ENCODE results near the gene ZNF780B. TPM values are rescaled to one million over a fixed set of nuclear protein-coding genes. Genes with fewer than 3 reads are reported as not detected.

The ZNF780B gene
- total RNA-seq, 4 donors from 2014 or later, result 3.5 to 14.9 (median 5.6) TPM

DNA sequence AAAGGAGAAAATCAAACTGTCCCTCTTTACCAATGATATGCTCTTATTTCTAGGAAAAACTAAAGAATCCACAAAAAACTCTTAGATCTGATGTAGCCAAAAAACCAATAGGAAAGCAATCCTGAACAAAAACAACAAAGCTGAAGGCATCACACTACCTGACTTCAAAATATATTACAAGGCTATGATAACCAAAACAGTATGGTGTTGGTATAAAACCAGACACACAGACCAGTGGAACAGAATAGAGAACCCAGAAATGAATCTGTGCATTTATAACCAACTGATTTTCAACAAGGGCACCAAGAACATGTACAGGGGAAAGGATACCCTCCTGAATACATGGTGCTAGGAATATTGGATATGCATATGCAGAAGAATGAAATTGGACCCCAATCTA, 68.9 kb downstream of the ZNF780B start:
- intact Hi-C loops (cut with DNase I), result no loop called here

DNA sequence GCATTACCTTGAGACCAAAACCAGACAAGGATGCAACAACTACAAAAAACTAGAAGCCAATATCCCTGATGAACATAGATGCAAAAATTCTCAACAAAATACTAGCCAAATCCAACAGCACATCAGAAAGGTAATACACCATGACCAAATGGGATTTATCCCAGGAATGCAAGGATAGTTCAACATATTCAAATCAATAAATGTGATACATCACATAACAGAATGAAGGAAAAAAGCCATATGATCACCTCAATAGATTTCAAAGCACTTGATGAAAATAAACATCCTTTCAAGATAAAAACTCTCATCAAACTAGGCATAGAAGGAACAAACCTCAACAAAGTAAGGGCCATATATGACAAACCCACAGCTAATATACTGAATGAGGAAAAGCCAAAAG, 69.4 kb downstream of the ZNF780B start:
- intact Hi-C loops (cut with DNase I), result no loop called here
- no peak for DNase-seq

More for the DNA sequence above, 68.9 kb downstream of the ZNF780B start:
- H3K27me3 ChIP-seq, result no peaks in the 10 kb centered on the region
- TF ChIP-seq POLR2A (IDR thresholded peaks at IDR 0.05), result no peak
- TF ChIP-seq, protein P1, sequence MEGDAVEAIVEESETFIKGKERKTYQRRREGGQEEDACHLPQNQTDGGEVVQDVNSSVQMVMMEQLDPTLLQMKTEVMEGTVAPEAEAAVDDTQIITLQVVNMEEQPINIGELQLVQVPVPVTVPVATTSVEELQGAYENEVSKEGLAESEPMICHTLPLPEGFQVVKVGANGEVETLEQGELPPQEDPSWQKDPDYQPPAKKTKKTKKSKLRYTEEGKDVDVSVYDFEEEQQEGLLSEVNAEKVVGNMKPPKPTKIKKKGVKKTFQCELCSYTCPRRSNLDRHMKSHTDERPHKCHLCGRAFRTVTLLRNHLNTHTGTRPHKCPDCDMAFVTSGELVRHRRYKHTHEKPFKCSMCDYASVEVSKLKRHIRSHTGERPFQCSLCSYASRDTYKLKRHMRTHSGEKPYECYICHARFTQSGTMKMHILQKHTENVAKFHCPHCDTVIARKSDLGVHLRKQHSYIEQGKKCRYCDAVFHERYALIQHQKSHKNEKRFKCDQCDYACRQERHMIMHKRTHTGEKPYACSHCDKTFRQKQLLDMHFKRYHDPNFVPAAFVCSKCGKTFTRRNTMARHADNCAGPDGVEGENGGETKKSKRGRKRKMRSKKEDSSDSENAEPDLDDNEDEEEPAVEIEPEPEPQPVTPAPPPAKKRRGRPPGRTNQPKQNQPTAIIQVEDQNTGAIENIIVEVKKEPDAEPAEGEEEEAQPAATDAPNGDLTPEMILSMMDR (IDR thresholded peaks at IDR 0.05), result no peak
- no peaks in the 10 kb centered on the region for H3K4me1 ChIP-seq
- H3K9me3 ChIP-seq, result peaks cover 0 to 38% (median 16%) of the 10 kb centered on the region in 3 donors
- H3K4me3 ChIP-seq, result no peak overlapping the region
- H3K27ac ChIP-seq, result no peak overlapping the region
- peaks cover 0 to 19% (median 0%) of the 10 kb centered on the region in 3 donors for H3K36me3 ChIP-seq
- no peak for DNase-seq

DNA sequence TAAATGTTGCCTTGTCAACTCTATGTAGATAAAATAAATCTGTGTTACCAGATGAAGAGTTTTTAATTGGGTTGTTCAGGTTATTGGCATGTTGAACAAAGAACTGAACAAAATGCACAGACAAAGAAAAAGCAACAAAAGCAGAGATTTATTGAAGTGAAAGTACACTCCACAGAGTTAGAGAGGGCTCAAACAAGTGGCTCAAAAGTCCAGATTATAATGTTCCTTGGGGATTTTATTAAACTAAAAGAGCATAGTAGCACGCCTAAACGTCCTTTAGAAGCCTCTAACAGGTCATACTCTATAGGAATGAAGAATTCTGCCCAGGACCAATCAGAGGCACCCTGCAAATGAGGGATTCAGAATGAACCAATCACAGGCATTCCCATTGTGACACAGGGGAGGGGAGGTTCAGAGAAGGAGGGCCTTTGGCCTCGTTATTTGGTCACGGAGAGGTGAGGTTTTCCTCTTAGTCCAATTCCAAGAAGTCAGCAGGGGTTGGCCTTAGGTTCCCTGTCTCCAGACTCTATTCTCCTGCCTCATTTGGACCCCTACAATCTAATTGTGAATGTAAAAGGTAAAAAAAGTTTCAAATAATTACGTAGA, 72.2 kb downstream of the ZNF780B start:
- intact Hi-C loops (cut with DNase I), result no loop called here
- no peaks in the 10 kb centered on the region for H3K4me1 ChIP-seq
- TF ChIP-seq, protein P1 (IDR thresholded peaks at IDR 0.05), result no peak
- TF ChIP-seq POLR2A (IDR thresholded peaks at IDR 0.05), result no peak
- H3K36me3 ChIP-seq, result peaks cover 0 to 53% (median 19%) of the 10 kb centered on the region in 3 donors
- no peaks in the 10 kb centered on the region for H3K27me3 ChIP-seq
- H3K27ac ChIP-seq, result no peak overlapping the region
- no peak for DNase-seq
- H3K9me3 ChIP-seq, result peaks cover 0 to 38% (median 16%) of the 10 kb centered on the region in 3 donors
- 83 to 94% methylated on average over 5 of the region's 5 CpGs for WGBS, 2 donors
- no peak overlapping the region for H3K4me3 ChIP-seq

More for the DNA sequence above, 69.4 kb downstream of the ZNF780B start:
- Histone ChIP-seq H3K36me3 (peaks cover 0 to 24% (median 0%) of the 10 kb centered on the region in 3 donors), H3K27me3 (no peaks in the 10 kb centered on the region), H3K9me3 (peaks cover 0 to 38% (median 16%) of the 10 kb centered on the region in 3 donors), H3K4me1 (no peaks in the 10 kb centered on the region), H3K4me3 (no peak overlapping the region), H3K27ac (no peak overlapping the region)
- no peak for TF ChIP-seq POLR2A (IDR thresholded peaks at IDR 0.05)
- TF ChIP-seq, protein P1 (IDR thresholded peaks at IDR 0.05), result no peak

DNA sequence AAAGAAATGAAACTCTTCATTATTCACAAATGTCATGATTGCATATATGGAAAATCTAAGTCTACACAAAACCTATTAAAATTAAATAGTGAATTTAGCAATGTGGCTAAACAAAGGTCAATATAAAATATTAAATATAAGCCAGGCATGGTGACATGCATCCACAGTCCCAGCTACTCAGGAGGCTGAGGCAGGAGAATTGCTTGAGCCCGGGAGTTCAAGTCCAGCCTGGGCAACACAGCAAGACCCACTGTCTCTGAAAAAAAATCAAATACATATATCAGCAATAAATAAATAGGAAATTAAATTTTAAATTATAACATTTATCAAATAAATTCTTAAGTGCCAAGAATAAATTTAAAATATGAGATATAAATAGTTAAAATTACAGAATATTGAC, 73.1 kb downstream of the ZNF780B start:
- H3K4me3 ChIP-seq, result no peak overlapping the region
- 100% methylated on average over 1 of the region's 1 CpG for WGBS, 2 donors
- H3K36me3 ChIP-seq, result peaks cover 0 to 62% (median 19%) of the 10 kb centered on the region in 3 donors
- no peak for TF ChIP-seq POLR2A (IDR thresholded peaks at IDR 0.05)
- TF ChIP-seq, protein P1 (IDR thresholded peaks at IDR 0.05), result no peak
- peaks cover 0 to 33% (median 16%) of the 10 kb centered on the region in 3 donors for H3K9me3 ChIP-seq
- H3K27me3 ChIP-seq, result no peaks in the 10 kb centered on the region
- no peak for DNase-seq
- no peaks in the 10 kb centered on the region for H3K4me1 ChIP-seq
- intact Hi-C loops (cut with DNase I), result no loop called here
- H3K27ac ChIP-seq, result no peak overlapping the region

Other genes starting within 250 kb of the ZNF780B start
- 10 to 100 TPM in 1 of 4 donors, 1 to 10 TPM in 3; 3.9 to 12.6 (median 6.3) TPM for gene DYRK1B, start 222.1 kb downstream of the ZNF780B start, total RNA-seq
- gene FBL, start 209.9 kb downstream of the ZNF780B start, total RNA-seq, result 100 to 1,000 TPM; 184 to 226 (median 193) TPM
- gene FCGBP, start 121.6 kb downstream of the ZNF780B start, total RNA-seq, result 10 to 100 TPM in 3 of 4 donors, 1 to 10 TPM in 1; 5.7 to 79.9 (median 41.0) TPM
- gene PSMC4, start 85.1 kb downstream of the ZNF780B start, total RNA-seq, result 100 to 1,000 TPM in 1 of 4 donors, 10 to 100 TPM in 3; 80.1 to 112 (median 94.8) TPM
- gene ZNF546, start 59.2 kb downstream of the ZNF780B start, total RNA-seq, result 1 to 10 TPM in 1 of 4 donors, under 1 TPM in 3; 0.53 to 2.5 (median 0.80) TPM
- gene ZNF780A, start 34.7 kb upstream of the ZNF780B start, total RNA-seq, result 10 to 100 TPM; 12.3 to 15.6 (median 13.0) TPM
- gene MAP3K10, start 135.2 kb upstream of the ZNF780B start, total RNA-seq, result 10 to 100 TPM in 1 of 4 donors, 1 to 10 TPM in 3; 4.8 to 10.1 (median 5.3) TPM
- gene TTC9B, start 162.2 kb upstream of the ZNF780B start, total RNA-seq, result not detected
- gene CCNP, start 170.5 kb upstream of the ZNF780B start, total RNA-seq, result not detected
- 10 to 100 TPM; 59.0 to 84.7 (median 69.0) TPM for gene AKT2, start 229.1 kb upstream of the ZNF780B start, total RNA-seq